ENCODE data around the gene EXOC3L2. TPM values are rescaled to one million over a fixed set of nuclear protein-coding genes. Genes with fewer than 3 reads are reported as not detected.
A peak's percentile ranks its signal among the peaks of the same experiment; 100 is the strongest.

Gene EXOC3L2
- total RNA-seq (2021; fragmentation: NEBNext Ultra II Directional; extraction: Animal tissue kit (Norgen Biotek cat#: 25700)) (1.5 and 1.6 TPM in 2 replicates), polyA plus RNA-seq (2011; rRNA removed) (1.4 and 3.4 TPM in 2 replicates), polyA minus RNA-seq (2011; rRNA and poly(A)+ RNA removed) (0.16 and 0.27 TPM in 2 replicates)
- 1.2 TPM for polyA plus RNA-seq (2011; cell fraction: cytosol; rRNA removed)
- 2.1 TPM for polyA plus RNA-seq (2011; cell fraction: nucleus; rRNA removed)
- 0.57 to 1.4 TPM (median 1.0 TPM) in 4 replicates for polyA plus RNA-seq (2012, experiment 1 of 2)
- polyA plus RNA-seq (2012, experiment 2 of 2), result 0.75 TPM
- polyA plus RNA-seq (2013, experiment 1 of 2), result 1.5 TPM
- polyA plus RNA-seq (2013, experiment 2 of 2), result 1.8 TPM
- 0.88 TPM for polyA minus RNA-seq (2011; cell fraction: cytosol; rRNA and poly(A)+ RNA removed)
- 0.70 TPM for polyA minus RNA-seq (2011; cell fraction: nucleus; rRNA and poly(A)+ RNA removed)
- long read RNA-seq, experiment 1, result 0 reads
- long read RNA-seq, experiment 2, result 0 reads

GRCh38 chr19:45245334-45245787, at the start of gene EXOC3L2:
Gene EXOC3L2, minus strand, starts transcription at chr19:45245407. Its CDS starts 6,362 bp downstream, at chr19:45239045.
- H2AFZ ChIP-seq (ENCODE audit: low read length), result no peak within 1 kb of the TSS
- DNase-seq (ENCODE audit: low read depth in 1 of 2, low spot score in 2 of 2) (no peak), FAIRE-seq (no peak)
- H2BK15ac ChIP-seq (ENCODE audit: low read length), result 0 out of 2 replicates have a peak within 1 kb of the TSS, but pooled peaks have one; percentile 53
- no peaks in the 10 kb centered on the region for H3K36me3 ChIP-seq (ENCODE audit: control insufficient read depth in 2 of 4, insufficient read depth in 4 of 4, low read length in 3 of 4)
- no peak within 1 kb of the TSS for H3K14ac ChIP-seq (ENCODE audit: insufficient read length)
- no peak within 1 kb of the TSS for H2BK120ac ChIP-seq (replicated peaks; ENCODE audit: low read depth, low read length)
- H3K23me2 ChIP-seq (ENCODE audit: low read depth, low read length), result peaks cover 1% of the 10 kb centered on the region; the same call in 1 of the 2 replicates
- H4K20me1 ChIP-seq (replicated peaks in 1 of 2; ENCODE audit: control insufficient read depth in 1 of 2, insufficient read depth in 2 of 2, low read length in 2 of 2), result no peaks in the 10 kb centered on the region
- H3K23ac ChIP-seq (ENCODE audit: insufficient read length), result no peak within 1 kb of the TSS
- H3K18ac ChIP-seq (ENCODE audit: extremely low read depth, low read length), result no peak within 1 kb of the TSS
- CTCF ChIA-PET (ENCODE audit: partially characterized antibody), result interaction anchor here (0.6 to 10.1 kb wide), 10 partner anchors 19 to 767 kb away, joined by 3 to 106 read pairs (median 3); partner anchors contain the start of gene NKPD1
- 85% methylated on average over 16 of the region's 17 CpGs; no CpG with 5 or more reads in 1 of the 2 experiments for WGBS, 2 experiments (ENCODE audit: extremely low coverage in 1 of 2, insufficient coverage in 1 of 2, insufficient read length in 1 of 2, insufficient replicate concordance in 2 of 2, low coverage in 1 of 2, low lambda C conversion rate in 2 of 2, missing lambda C conversion rate in 1 of 2)
- no peak within 1 kb of the TSS for H3K56ac ChIP-seq (replicated peaks; ENCODE audit: insufficient read length, low read depth, low read length)
- no peaks in the 10 kb centered on the region for H3K79me1 ChIP-seq (ENCODE audit: low read depth, low read length)
- no peak within 1 kb of the TSS for H2BK12ac ChIP-seq (ENCODE audit: low read depth, low read length)
- no peak within 1 kb of the TSS for H4K5ac ChIP-seq (ENCODE audit: insufficient read length, low read depth, low read length)
- H3K9me3 ChIP-seq (ENCODE audit: insufficient read depth in 2 of 2, low read depth in 1 of 2, low read length in 1 of 2), result no peaks in the 10 kb centered on the region
- peaks cover 0 to 3% (median 1%) of the 10 kb centered on the region in 4 experiments; a peak in 3 of 7 replicates for H3K4me1 ChIP-seq (replicated peaks in 1 of 4; ENCODE audit: control insufficient read depth in 3 of 4, insufficient read depth in 4 of 4, low read length in 3 of 4)
- no peak within 1 kb of the TSS for H3K4ac ChIP-seq (replicated peaks; ENCODE audit: insufficient read length, low read depth, low read length)
- no peak within 1 kb of the TSS for H3K27ac ChIP-seq (ENCODE audit: low read depth, low read length)
- POLR2A ChIA-PET (ENCODE audit: partially characterized antibody), result interaction anchor here (1.6 kb wide), 1 partner anchor 11 kb away, joined by 9 read pairs; no protein-coding TSS in a partner anchor
- no peak within 1 kb of the TSS for H4K91ac ChIP-seq (replicated peaks; ENCODE audit: insufficient read length, low read length)
- no peak within 1 kb of the TSS for H2AK5ac ChIP-seq (ENCODE audit: low read depth, low read length)
- H3K4me3 ChIP-seq (ENCODE audit: extremely low read depth in 1 of 4, insufficient read depth in 2 of 4, low read depth in 3 of 4, low read length in 4 of 4), result no peak within 1 kb of the TSS
- H3K9ac ChIP-seq (replicated peaks in 1 of 4; ENCODE audit: extremely low read depth in 1 of 4, low read depth in 3 of 4, low read length in 3 of 4), result no peak within 1 kb of the TSS
- H2BK20ac ChIP-seq (ENCODE audit: low read length), result no peak within 1 kb of the TSS
- 0 out of 2 replicates have a peak within 1 kb of the TSS, but pooled peaks have one; percentile 12 for H2BK5ac ChIP-seq (ENCODE audit: low read depth, low read length)
- H3K4me2 ChIP-seq (ENCODE audit: insufficient read depth in 1 of 2, low read depth in 2 of 2, low read length in 2 of 2), result no peak within 1 kb of the TSS
- H3K27me3 ChIP-seq (replicated peaks in 1 of 4; ENCODE audit: control insufficient read depth in 3 of 4, extremely low read depth in 1 of 4, insufficient read depth in 3 of 4, low read length in 3 of 4), result peaks cover 0 to 8% (median 7%) of the 10 kb centered on the region in 4 experiments; a peak in 5 of 7 replicates
- no peak within 1 kb of the TSS for H4K8ac ChIP-seq (ENCODE audit: extremely low read depth, insufficient read depth, low read length)
- no peaks in the 10 kb centered on the region for H3K79me2 ChIP-seq (ENCODE audit: control insufficient read depth in 1 of 2, insufficient read depth in 2 of 2, low read length in 2 of 2)
- TF ChIP-seq TAF1 (IDR thresholded peaks at IDR 0.05; ENCODE audit: low read depth, low read length), result no peak
- TF ChIP-seq KDM1A (IDR thresholded peaks at IDR 0.05; ENCODE audit: borderline replicate concordance, low read length), result no peak
- TF ChIP-seq TAF7 (optimal IDR thresholded peaks at IDR 0.05; ENCODE audit: borderline replicate concordance, low read depth, low read length), result no peak
- TF ChIP-seq RNF2 (IDR thresholded peaks at IDR 0.05; ENCODE audit: borderline replicate concordance, low read depth, low read length, missing control alignments, poor library complexity, severe bottlenecking), result no peak
- TF ChIP-seq EGR1 (IDR thresholded peaks at IDR 0.05; ENCODE audit: borderline replicate concordance, low read depth, low read length), result no peak

Data from H1 (cell line).